ENCODE results near the gene LRRC18. TPM values are rescaled to one million over a fixed set of nuclear protein-coding genes. Genes with fewer than 3 reads are reported as not detected.

The LRRC18 gene
- total RNA-seq, 1 donor from 2014 or later = under 0.01 TPM

DNA sequence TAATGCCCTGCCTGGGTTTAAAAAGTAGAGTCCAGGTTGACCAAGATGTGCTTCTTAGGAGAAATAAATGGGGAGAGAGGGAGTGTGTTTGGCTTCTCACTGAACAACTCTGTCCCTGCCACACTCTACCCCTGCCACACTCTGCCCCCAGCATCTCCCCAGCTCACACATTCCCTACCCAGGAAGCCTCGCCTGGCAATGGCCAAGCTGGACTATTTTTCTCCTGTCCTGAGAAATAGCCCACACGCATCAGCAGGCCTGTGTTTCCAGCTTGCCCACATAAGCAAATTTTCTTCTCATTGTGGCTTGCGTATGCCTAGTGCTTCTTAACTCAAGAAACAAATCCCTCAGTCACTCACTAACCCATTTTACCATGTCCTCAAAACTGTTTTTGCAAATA lies 1.8 kb downstream of the LRRC18 start:
- Histone ChIP-seq H3K27ac (ENCODE audit: low read depth, low read length) (no peak overlapping the region), H3K4me3 (ENCODE audit: low read length in 3 of 3) (no peak overlapping the region), H3K36me3 (ENCODE audit: control insufficient read depth in 3 of 3, insufficient read depth in 3 of 3, low read length in 3 of 3) (no peaks in the 10 kb centered on the region), H3K27me3 (ENCODE audit: control insufficient read depth in 3 of 3, insufficient read depth in 3 of 3, low read length in 3 of 3) (no peaks in the 10 kb centered on the region), H3K4me1 (ENCODE audit: control insufficient read depth in 3 of 3, insufficient read depth in 3 of 3, low read length in 3 of 3) (no peaks in the 10 kb centered on the region), H3K9ac (ENCODE audit: low read depth in 1 of 3, low read length in 3 of 3) (no peak overlapping the region), H3K9me3 (ENCODE audit: control insufficient read depth in 3 of 3, low read length in 3 of 3) (no peaks in the 10 kb centered on the region)

DNA sequence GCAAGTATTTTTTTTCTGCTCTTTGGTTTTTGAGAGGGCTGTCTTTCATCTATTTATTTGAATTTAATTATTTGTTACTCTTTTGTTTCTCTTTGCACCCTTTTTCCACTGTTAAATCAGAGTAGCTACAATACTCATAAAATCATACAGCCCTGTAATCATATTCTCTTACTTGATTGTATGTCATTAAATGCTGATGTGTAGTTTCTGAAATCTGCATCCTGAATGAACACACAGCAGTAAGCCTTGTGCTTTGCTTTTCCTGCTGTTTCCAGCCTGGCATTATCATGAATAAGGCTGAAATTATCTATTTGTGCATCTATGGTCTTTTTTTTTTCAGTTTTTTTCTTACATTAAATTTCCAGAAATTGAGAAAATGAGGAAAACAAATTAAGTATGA lies 4.1 kb downstream of the LRRC18 start:
- H3K36me3 ChIP-seq (ENCODE audit: control insufficient read depth in 3 of 3, insufficient read depth in 3 of 3, low read length in 3 of 3) = no peaks in the 10 kb centered on the region
- no peak overlapping the region for H3K9ac ChIP-seq (ENCODE audit: low read depth in 1 of 3, low read length in 3 of 3)
- H3K9me3 ChIP-seq (ENCODE audit: control insufficient read depth in 3 of 3, low read length in 3 of 3) = no peaks in the 10 kb centered on the region
- H3K4me3 ChIP-seq (ENCODE audit: low read length in 3 of 3) = no peak overlapping the region
- H3K27me3 ChIP-seq (ENCODE audit: control insufficient read depth in 3 of 3, insufficient read depth in 3 of 3, low read length in 3 of 3) = no peaks in the 10 kb centered on the region
- H3K4me1 ChIP-seq (ENCODE audit: control insufficient read depth in 3 of 3, insufficient read depth in 3 of 3, low read length in 3 of 3) = no peaks in the 10 kb centered on the region
- no peak overlapping the region for H3K27ac ChIP-seq (ENCODE audit: low read depth, low read length)

DNA sequence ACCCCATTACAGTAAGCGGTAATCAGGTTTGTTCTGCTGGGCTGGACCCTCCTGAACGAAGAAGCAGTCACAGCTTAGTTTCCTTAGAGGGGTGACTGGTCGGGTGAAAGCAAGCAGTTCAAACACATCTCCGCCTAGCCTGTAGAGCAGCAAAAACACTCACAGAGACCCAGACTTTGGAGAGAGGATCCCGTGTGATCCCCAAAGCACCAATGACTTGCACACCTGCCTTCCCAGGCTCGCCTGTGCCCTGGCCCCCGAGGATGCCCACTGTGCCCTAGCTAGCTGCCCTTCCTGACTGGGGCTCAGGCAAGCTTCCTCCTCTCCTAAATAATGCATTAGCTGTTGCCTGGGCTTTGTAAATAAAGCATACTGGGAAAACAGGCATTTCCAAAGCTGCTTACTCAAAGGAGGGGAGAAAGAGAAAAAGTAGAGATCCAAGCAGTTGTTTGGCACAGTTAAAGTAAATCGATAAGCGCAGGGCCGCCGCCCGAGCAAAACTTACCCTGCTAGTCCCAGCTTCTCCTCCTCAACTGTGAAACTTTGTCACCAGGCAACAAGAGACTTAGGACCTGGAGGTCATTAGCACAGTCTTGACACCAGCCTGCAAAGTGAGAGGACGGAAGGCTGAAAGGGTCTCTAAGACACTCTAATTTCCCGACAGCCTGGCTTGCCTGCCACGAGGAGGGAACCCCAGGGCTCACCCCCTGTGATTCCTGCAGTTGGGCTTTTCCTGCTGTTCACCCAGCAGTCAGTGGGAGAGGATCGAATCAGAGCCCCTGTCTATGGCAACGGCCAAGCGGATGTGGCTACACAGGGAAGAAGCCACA lies 4.8 kb downstream of the LRRC18 start:
- H3K9me3 ChIP-seq (ENCODE audit: control insufficient read depth in 3 of 3, low read length in 3 of 3) = no peaks in the 10 kb centered on the region
- no peak overlapping the region for H3K9ac ChIP-seq (ENCODE audit: low read depth in 1 of 3, low read length in 3 of 3)

DNA sequence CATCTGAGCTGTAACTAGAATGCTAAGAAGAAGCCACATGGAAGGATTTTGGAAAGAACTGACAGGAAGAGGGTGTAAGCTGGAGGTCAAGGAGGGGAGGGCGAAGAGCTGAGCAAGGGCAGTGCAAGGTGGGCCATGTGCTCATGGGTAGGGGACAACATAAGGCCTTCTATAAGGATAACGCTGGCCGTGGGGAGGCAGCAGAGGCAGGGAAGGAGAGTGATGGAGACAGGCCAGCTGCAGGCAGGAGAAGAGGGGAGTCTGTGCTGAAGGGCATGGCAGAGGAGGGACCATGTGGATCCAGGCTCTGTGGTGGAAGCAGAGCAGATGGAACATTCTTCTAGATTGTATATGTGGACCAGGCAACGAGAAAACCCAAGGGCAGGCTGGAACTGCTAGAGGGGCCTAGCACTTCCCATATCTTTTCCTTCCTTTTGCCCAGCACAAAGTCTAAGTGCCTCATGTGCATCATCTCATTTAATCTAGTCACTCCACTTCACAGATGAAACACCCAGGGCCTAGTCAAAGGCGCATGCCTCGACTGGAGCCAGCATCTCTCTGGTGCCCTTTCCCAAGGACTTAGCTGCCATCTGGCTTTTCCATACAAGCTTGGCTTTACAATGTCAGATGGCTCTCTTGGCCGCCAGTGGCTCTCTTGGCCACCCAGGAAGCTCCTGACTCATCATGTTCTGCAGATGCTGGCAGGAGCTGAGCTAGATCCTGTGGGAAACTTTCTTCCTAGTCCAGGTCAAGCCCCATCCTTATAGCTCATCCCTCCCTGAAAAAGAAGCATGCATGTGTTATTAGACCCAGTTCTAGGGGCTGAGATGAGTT lies 6.6 kb downstream of the LRRC18 start:
- peaks cover 0 to 5% (median 4%) of the 10 kb centered on the region in 3 donors for H3K27me3 ChIP-seq (ENCODE audit: control insufficient read depth in 3 of 3, insufficient read depth in 3 of 3, low read length in 3 of 3)
- no peaks in the 10 kb centered on the region for H3K36me3 ChIP-seq (ENCODE audit: control insufficient read depth in 3 of 3, insufficient read depth in 3 of 3, low read length in 3 of 3)
- no peaks in the 10 kb centered on the region for H3K9me3 ChIP-seq (ENCODE audit: control insufficient read depth in 3 of 3, low read length in 3 of 3)
- H3K4me1 ChIP-seq (ENCODE audit: control insufficient read depth in 3 of 3, insufficient read depth in 3 of 3, low read length in 3 of 3) = no peaks in the 10 kb centered on the region
- H3K9ac ChIP-seq (ENCODE audit: low read depth in 1 of 3, low read length in 3 of 3) = no peak overlapping the region
- no peak overlapping the region for H3K4me3 ChIP-seq (ENCODE audit: low read length in 3 of 3)
- H3K27ac ChIP-seq (ENCODE audit: low read depth, low read length) = no peak overlapping the region

More for the DNA sequence above, 4.8 kb downstream of the LRRC18 start:
- Histone ChIP-seq H3K36me3 (ENCODE audit: control insufficient read depth in 3 of 3, insufficient read depth in 3 of 3, low read length in 3 of 3) (no peaks in the 10 kb centered on the region), H3K4me1 (ENCODE audit: control insufficient read depth in 3 of 3, insufficient read depth in 3 of 3, low read length in 3 of 3) (no peaks in the 10 kb centered on the region), H3K27me3 (ENCODE audit: control insufficient read depth in 3 of 3, insufficient read depth in 3 of 3, low read length in 3 of 3) (no peaks in the 10 kb centered on the region), H3K27ac (ENCODE audit: low read depth, low read length) (no peak overlapping the region), H3K4me3 (ENCODE audit: low read length in 3 of 3) (no peak overlapping the region)

DNA sequence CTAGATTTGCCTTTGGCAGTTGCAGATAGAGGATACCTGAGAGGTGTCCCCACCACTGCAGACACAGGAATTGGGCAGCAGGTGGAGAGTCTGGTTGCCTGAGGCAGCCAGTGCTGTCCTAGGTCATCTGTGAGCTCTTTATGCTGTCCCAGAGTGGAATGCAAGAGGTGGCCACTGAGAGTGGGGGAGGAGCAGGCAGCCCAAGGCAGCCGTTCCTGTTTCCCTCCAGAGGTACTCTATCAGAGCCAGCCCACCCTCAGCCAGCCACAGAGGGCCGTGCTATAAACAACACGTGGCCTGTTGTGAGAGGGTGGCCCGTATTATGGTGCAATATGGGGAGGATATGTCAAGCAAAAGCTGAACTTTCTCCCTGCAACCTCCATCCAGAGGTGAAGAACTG lies 8.5 kb downstream of the LRRC18 start:
- peaks cover 0 to 5% (median 4%) of the 10 kb centered on the region in 3 donors for H3K27me3 ChIP-seq (ENCODE audit: control insufficient read depth in 3 of 3, insufficient read depth in 3 of 3, low read length in 3 of 3)
- no peak overlapping the region for H3K9ac ChIP-seq (ENCODE audit: low read depth in 1 of 3, low read length in 3 of 3)
- H3K9me3 ChIP-seq (ENCODE audit: control insufficient read depth in 3 of 3, low read length in 3 of 3) = no peaks in the 10 kb centered on the region
- H3K36me3 ChIP-seq (ENCODE audit: control insufficient read depth in 3 of 3, insufficient read depth in 3 of 3, low read length in 3 of 3) = no peaks in the 10 kb centered on the region
- H3K4me3 ChIP-seq (ENCODE audit: low read length in 3 of 3) = no peak overlapping the region
- no peaks in the 10 kb centered on the region for H3K4me1 ChIP-seq (ENCODE audit: control insufficient read depth in 3 of 3, insufficient read depth in 3 of 3, low read length in 3 of 3)
- no peak overlapping the region for H3K27ac ChIP-seq (ENCODE audit: low read depth, low read length)

DNA sequence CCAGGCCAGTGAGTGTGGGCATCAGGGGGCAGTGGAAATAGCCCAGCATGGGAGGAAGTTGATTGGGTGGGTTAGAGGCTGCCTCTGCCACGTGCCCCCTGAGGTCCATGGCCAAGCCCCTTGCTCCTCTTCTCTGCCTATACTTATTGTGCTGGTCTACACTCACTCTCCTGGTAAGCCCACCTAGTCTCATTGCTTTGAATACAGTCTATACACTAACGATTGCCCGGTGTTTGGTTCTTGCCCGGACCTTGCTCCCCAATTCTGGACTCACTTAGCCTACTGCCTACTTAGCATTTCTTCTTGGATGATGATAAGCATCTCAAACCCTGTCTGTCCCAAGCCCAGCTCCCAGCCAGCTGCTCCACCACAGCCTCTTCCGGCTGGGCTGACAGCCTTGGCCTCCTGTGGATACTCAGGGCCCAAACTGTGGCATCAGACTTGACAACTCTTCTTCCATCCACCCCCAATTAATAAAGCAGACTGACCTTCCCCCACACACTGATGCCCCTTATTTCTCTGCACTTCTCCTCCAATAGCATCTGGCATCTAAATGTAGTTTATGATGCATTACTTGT lies 10.1 kb downstream of the LRRC18 start:
- H3K9me3 ChIP-seq (ENCODE audit: control insufficient read depth in 3 of 3, low read length in 3 of 3) = no peaks in the 10 kb centered on the region
- H3K9ac ChIP-seq (ENCODE audit: low read depth in 1 of 3, low read length in 3 of 3) = no peak overlapping the region
- H3K27ac ChIP-seq (ENCODE audit: low read depth, low read length) = no peak overlapping the region
- no peak overlapping the region for H3K4me3 ChIP-seq (ENCODE audit: low read length in 3 of 3)
- H3K4me1 ChIP-seq (ENCODE audit: control insufficient read depth in 3 of 3, insufficient read depth in 3 of 3, low read length in 3 of 3) = no peaks in the 10 kb centered on the region
- H3K36me3 ChIP-seq (ENCODE audit: control insufficient read depth in 3 of 3, insufficient read depth in 3 of 3, low read length in 3 of 3) = no peaks in the 10 kb centered on the region
- H3K27me3 ChIP-seq (ENCODE audit: control insufficient read depth in 3 of 3, insufficient read depth in 3 of 3, low read length in 3 of 3) = peaks cover 0 to 5% (median 4%) of the 10 kb centered on the region in 3 donors

DNA sequence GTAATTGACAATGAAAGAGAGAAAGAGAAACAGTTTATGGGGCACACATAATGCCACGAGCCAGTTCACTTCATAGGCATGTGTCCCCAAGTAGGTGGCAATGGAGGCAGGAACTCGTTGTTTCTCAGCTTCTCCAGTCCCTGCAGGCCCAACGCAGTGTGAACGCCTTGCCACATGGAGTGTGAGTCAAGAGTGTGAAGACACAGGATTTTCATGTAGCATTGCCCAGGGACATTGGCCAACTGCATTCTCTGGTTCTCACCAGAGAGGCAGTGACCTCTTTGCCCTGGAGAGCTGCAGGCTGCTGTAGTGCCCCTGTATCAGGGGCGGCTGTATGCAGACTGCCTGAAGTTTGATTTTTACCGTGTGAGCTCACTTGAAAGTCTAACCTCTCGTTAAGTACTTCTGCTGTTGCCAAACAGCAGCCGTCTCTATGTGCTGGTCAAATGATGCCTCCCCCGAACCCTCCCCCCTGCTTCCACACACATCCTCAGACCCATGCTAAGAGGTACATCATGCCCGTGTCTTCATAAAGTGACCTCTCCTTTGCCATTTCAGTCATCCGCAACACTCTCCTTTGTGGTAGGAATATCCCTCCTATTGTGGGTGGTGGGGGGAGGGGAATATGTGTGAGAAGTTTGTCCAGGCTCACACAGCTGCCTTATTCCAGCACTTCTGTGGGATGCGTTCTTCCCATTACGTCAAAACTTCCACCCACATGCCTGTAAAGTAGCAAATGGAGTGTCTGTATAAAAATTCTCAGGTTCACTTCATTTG lies 12.7 kb downstream of the LRRC18 start:
- no peaks in the 10 kb centered on the region for H3K4me1 ChIP-seq (ENCODE audit: control insufficient read depth in 3 of 3, insufficient read depth in 3 of 3, low read length in 3 of 3)
- no peaks in the 10 kb centered on the region for H3K36me3 ChIP-seq (ENCODE audit: control insufficient read depth in 3 of 3, insufficient read depth in 3 of 3, low read length in 3 of 3)
- no peak overlapping the region for H3K9ac ChIP-seq (ENCODE audit: low read depth in 1 of 3, low read length in 3 of 3)
- H3K27ac ChIP-seq (ENCODE audit: low read depth, low read length) = no peak overlapping the region
- peaks cover 0 to 5% (median 4%) of the 10 kb centered on the region in 3 donors for H3K27me3 ChIP-seq (ENCODE audit: control insufficient read depth in 3 of 3, insufficient read depth in 3 of 3, low read length in 3 of 3)
- H3K9me3 ChIP-seq (ENCODE audit: control insufficient read depth in 3 of 3, low read length in 3 of 3) = no peaks in the 10 kb centered on the region
- H3K4me3 ChIP-seq (ENCODE audit: low read length in 3 of 3) = no peak overlapping the region

DNA sequence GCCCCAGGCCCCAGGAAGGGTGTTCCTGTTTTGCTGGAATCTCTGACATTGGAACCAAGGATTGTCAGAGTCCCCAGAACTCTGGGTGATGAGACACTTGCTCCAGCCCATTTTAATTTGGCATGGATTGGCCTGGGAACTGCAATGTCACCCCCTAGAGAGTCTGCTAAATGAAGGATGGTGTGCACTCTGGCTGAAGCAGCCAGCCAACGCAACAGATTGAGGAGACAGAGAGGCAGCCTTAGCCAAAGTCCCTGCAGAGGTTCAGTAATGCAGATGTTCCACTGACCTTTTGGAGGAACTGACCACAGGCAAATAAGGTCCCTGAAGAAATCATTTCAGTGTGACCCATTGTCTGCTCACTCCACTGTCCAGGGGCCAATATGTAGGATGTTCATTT lies 13.4 kb downstream of the LRRC18 start:
- peaks cover 0 to 5% (median 4%) of the 10 kb centered on the region in 3 donors for H3K27me3 ChIP-seq (ENCODE audit: control insufficient read depth in 3 of 3, insufficient read depth in 3 of 3, low read length in 3 of 3)
- no peak overlapping the region for H3K9ac ChIP-seq (ENCODE audit: low read depth in 1 of 3, low read length in 3 of 3)
- no peaks in the 10 kb centered on the region for H3K36me3 ChIP-seq (ENCODE audit: control insufficient read depth in 3 of 3, insufficient read depth in 3 of 3, low read length in 3 of 3)
- no peak overlapping the region for H3K4me3 ChIP-seq (ENCODE audit: low read length in 3 of 3)
- no peaks in the 10 kb centered on the region for H3K9me3 ChIP-seq (ENCODE audit: control insufficient read depth in 3 of 3, low read length in 3 of 3)
- H3K4me1 ChIP-seq (ENCODE audit: control insufficient read depth in 3 of 3, insufficient read depth in 3 of 3, low read length in 3 of 3) = no peaks in the 10 kb centered on the region
- no peak overlapping the region for H3K27ac ChIP-seq (ENCODE audit: low read depth, low read length)

DNA sequence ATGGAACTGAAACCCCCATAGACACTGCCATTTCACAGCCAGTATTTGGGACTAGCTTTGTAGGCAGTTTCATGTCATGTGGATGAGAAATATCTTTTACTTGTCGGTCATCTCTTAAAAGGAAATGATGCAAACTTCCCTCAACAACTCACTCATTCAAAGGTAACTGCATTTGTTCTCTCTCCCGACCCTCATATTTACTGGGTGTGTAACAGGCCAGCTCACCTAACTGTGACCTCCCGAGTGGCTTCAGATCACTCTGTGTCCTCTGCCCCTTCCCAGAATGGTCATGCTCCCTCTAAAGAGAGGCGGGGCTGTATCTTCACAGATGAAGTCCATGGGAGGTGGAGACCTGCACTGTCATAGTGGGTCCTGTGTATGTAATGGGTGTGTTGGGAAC lies 14.7 kb downstream of the LRRC18 start:
- Histone ChIP-seq H3K27ac (ENCODE audit: low read depth, low read length) (no peak overlapping the region), H3K9ac (ENCODE audit: low read depth in 1 of 3, low read length in 3 of 3) (no peak overlapping the region), H3K4me3 (ENCODE audit: low read length in 3 of 3) (no peak overlapping the region), H3K4me1 (ENCODE audit: control insufficient read depth in 3 of 3, insufficient read depth in 3 of 3, low read length in 3 of 3) (no peaks in the 10 kb centered on the region), H3K36me3 (ENCODE audit: control insufficient read depth in 3 of 3, insufficient read depth in 3 of 3, low read length in 3 of 3) (no peaks in the 10 kb centered on the region), H3K27me3 (ENCODE audit: control insufficient read depth in 3 of 3, insufficient read depth in 3 of 3, low read length in 3 of 3) (peaks cover 0 to 5% (median 4%) of the 10 kb centered on the region in 3 donors), H3K9me3 (ENCODE audit: control insufficient read depth in 3 of 3, low read length in 3 of 3) (no peaks in the 10 kb centered on the region)
